HepG2 (cell line): Measurements from ENCODE around the gene NFIC. TPM values are rescaled to one million over a fixed set of nuclear protein-coding genes. Genes with fewer than 3 reads are reported as not detected.

Experiments
- CENPX ChIP-seq: sonication (generic); formaldehyde crosslinking; IDR thresholded peaks from 2 replicates; pipeline ENCODE4 v1.9.0; 2021; ENCODE audit warnings: mild to moderate bottlenecking, missing genetic modification reagents, moderate library complexity
- KAT8 ChIP-seq: IDR thresholded peaks from 2 replicates; pipeline ENCODE4 v1.6.1; 2016; ENCODE audit warnings: missing genetic modification reagents, missing compliant biosample characterization
- KLF6 ChIP-seq: IDR thresholded peaks from 2 replicates; pipeline ENCODE4 v1.8.0; 2016; ENCODE audit warnings: missing biosample characterization, missing genetic modification reagents
- XBP1 ChIP-seq: sonication (generic); formaldehyde crosslinking; IDR thresholded peaks from 2 replicates; pipeline ENCODE4 v1.5.0; 2020; ENCODE audit warnings: missing genetic modification reagents
- ZNF709 ChIP-seq: sonication (generic); formaldehyde crosslinking; IDR thresholded peaks from 2 replicates; pipeline ENCODE4 v1.5.0; 2020; ENCODE audit warnings: mild to moderate bottlenecking, missing genetic modification reagents
- ZSCAN9 ChIP-seq: IDR thresholded peaks from 2 replicates; pipeline ENCODE4 v1.6.1; 2016; ENCODE audit warnings: borderline replicate concordance
- polyA plus RNA-seq, 8 experiments: library from polyadenylated mRNA; depleted of rRNA in 3 of 8; stranded (reverse) in 7 of 8; unstranded in 1 of 8; fragments of >200 nt; fragmentation: Illumina TruSeq in 4 of 8; extraction: Trizol in 4 of 8; gene quantifications; 2 replicates each; pipeline versions ENCODE4 v1.2.1 to v1.2.3, GENCODE V29; 2011 to 2016; ENCODE audit warnings: low read depth in 4 of 8, missing spikeins in 1 of 8, mixed read lengths in 1 of 8; ENCODE audit not compliant: insufficient read depth in 1 of 8
- total RNA-seq, 5 experiments: library from RNA; depleted of rRNA; stranded (reverse); fragments of >200 nt; fragmentation: Illumina TruSeq; extraction: Trizol; gene quantifications; 2 replicates each; pipeline ENCODE4 v1.2.3, GENCODE V29; 2016; ENCODE audit warnings: low read depth in 1 of 5
- TF ChIP-seq, protein P1 (sequence below): IDR thresholded peaks from 2 replicates; pipeline ENCODE4 v1.6.1; 2012; ENCODE audit warnings: low read depth, low read length, improper control_type of control experiment
- TF ChIP-seq, protein P2 (sequence below): sonication (generic); formaldehyde crosslinking; IDR thresholded peaks from 2 replicates; pipeline ENCODE4 v1.4.0; 2020; ENCODE audit warnings: missing genetic modification reagents
- TF ChIP-seq, protein P3 (sequence below): sonication (generic); formaldehyde crosslinking; IDR thresholded peaks from 2 replicates; pipeline ENCODE4 v1.9.0; 2021; ENCODE audit warnings: missing genetic modification reagents, borderline replicate concordance

The NFIC gene
- total and polyA plus RNA-seq, 2 of the 13 experiments (the other 11 are each of a cell fraction or from before 2014, with no cell fraction given): 1.3 to 2.5 TPM

DNA sequence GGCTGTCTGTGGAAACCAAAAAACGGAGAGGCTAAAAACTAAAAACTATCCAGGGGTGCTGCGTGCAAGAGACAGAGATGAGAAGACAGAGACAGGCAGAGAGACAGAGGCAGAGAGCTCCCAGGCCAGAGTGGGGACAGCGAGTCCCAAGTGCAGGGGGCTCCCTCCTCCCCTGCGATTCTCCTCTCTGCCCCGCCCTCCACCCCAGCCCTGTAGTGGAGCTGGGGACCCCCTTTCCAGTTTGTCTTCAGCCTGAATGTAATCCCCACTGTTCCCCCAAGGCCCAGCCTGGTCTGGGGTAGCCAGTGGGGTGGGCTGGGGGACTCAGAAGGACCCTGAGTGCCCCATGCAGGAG lies 2.0 kb downstream of the NFIC start (continued):
- TF ChIP-seq, protein P1, sequence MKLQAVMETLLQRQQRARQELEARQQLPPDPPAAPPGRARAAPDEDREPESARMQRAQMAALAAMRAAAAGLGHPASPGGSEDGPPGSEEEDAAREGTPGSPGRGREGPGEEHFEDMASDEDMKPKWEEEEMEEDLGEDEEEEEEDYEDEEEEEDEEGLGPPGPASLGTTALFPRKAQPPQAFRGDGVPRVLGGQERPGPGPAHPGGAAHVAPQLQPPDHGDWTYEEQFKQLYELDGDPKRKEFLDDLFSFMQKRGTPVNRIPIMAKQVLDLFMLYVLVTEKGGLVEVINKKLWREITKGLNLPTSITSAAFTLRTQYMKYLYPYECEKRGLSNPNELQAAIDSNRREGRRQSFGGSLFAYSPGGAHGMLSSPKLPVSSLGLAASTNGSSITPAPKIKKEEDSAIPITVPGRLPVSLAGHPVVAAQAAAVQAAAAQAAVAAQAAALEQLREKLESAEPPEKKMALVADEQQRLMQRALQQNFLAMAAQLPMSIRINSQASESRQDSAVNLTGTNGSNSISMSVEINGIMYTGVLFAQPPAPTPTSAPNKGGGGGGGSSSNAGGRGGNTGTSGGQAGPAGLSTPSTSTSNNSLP: no peak
- TF ChIP-seq KLF6 (CRISPR knock-in tag) (no peak), KAT8 (CRISPR knock-in tag) (no peak), ZNF709 (CRISPR knock-in tag) (no peak), ZSCAN9 (CRISPR knock-in tag) (no peak), CENPX (CRISPR knock-in tag) (no peak), XBP1 (CRISPR knock-in tag) (no peak)
- TF ChIP-seq, protein P2, sequence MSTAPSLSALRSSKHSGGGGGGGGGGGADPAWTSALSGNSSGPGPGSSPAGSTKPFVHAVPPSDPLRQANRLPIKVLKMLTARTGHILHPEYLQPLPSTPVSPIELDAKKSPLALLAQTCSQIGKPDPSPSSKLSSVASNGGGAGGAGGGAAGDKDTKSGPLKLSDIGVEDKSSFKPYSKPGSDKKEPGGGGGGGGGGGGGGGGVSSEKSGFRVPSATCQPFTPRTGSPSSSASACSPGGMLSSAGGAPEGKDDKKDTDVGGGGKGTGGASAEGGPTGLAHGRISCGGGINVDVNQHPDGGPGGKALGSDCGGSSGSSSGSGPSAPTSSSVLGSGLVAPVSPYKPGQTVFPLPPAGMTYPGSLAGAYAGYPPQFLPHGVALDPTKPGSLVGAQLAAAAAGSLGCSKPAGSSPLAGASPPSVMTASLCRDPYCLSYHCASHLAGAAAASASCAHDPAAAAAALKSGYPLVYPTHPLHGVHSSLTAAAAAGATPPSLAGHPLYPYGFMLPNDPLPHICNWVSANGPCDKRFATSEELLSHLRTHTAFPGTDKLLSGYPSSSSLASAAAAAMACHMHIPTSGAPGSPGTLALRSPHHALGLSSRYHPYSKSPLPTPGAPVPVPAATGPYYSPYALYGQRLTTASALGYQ (CRISPR knock-in tag): no peak
- TF ChIP-seq, protein P3, sequence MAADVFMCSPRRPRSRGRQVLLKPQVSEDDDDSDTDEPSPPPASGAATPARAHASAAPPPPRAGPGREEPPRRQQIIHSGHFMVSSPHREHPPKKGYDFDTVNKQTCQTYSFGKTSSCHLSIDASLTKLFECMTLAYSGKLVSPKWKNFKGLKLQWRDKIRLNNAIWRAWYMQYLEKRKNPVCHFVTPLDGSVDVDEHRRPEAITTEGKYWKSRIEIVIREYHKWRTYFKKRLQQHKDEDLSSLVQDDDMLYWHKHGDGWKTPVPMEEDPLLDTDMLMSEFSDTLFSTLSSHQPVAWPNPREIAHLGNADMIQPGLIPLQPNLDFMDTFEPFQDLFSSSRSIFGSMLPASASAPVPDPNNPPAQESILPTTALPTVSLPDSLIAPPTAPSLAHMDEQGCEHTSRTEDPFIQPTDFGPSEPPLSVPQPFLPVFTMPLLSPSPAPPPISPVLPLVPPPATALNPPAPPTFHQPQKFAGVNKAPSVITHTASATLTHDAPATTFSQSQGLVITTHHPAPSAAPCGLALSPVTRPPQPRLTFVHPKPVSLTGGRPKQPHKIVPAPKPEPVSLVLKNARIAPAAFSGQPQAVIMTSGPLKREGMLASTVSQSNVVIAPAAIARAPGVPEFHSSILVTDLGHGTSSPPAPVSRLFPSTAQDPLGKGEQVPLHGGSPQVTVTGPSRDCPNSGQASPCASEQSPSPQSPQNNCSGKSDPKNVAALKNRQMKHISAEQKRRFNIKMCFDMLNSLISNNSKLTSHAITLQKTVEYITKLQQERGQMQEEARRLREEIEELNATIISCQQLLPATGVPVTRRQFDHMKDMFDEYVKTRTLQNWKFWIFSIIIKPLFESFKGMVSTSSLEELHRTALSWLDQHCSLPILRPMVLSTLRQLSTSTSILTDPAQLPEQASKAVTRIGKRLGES: no peak
- TF ChIP-seq, all 625 proteins: peak for 0
